ENCODE data around the gene CDC7.

DNA sequence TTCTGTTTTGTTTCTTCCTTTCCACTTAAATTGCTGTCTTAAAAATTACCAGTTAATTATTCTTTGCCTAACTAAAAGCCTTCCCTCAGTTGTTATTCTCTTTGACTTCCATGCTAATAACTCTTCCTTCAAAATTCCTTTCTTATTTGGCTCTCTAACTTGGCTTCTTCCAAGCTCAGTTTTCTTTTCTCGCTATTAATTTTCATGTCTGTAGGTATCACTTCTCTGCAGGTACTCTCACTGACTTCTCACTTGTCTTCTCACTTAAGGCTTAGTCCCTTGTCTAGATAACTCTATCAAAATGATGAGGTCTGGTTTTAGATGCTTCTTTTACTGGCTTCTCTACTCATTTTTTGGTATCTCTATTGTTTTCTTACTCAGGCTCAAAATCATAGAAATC, 10.1 kb downstream of the CDC7 start:
- TF ChIP-seq, protein P1, sequence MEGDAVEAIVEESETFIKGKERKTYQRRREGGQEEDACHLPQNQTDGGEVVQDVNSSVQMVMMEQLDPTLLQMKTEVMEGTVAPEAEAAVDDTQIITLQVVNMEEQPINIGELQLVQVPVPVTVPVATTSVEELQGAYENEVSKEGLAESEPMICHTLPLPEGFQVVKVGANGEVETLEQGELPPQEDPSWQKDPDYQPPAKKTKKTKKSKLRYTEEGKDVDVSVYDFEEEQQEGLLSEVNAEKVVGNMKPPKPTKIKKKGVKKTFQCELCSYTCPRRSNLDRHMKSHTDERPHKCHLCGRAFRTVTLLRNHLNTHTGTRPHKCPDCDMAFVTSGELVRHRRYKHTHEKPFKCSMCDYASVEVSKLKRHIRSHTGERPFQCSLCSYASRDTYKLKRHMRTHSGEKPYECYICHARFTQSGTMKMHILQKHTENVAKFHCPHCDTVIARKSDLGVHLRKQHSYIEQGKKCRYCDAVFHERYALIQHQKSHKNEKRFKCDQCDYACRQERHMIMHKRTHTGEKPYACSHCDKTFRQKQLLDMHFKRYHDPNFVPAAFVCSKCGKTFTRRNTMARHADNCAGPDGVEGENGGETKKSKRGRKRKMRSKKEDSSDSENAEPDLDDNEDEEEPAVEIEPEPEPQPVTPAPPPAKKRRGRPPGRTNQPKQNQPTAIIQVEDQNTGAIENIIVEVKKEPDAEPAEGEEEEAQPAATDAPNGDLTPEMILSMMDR (IDR thresholded peaks at IDR 0.05; ENCODE audit: low read length) = no peak
- TF ChIP-seq EZH2 (optimal IDR thresholded peaks at IDR 0.05; ENCODE audit: low read depth, low read length) = no peak
- no peak for TF ChIP-seq EZH2phosphoT487 (IDR thresholded peaks at IDR 0.05; ENCODE audit: low read length)
